H1 (cell line): ENCODE data around the gene SLC5A2. TPM values are rescaled to one million over a fixed set of nuclear protein-coding genes. Genes with fewer than 3 reads are reported as not detected.

Experiments
- CTCF ChIA-PET: fragments of 300-600 bp; sonication (Branson Sonifier 250); formaldehyde crosslinking; loops from one replicate; lab custom pipeline; 2021; ENCODE audit not compliant: partially characterized antibody; lab: Charles Lee
- POLR2A ChIA-PET: fragments of 300-600 bp; sonication (Branson Sonifier 250); formaldehyde crosslinking; loops from one replicate; lab custom pipeline; 2021; ENCODE audit warnings: inconsistent platforms; ENCODE audit not compliant: partially characterized antibody; lab: Charles Lee
- DNase-seq, 2 experiments: peaks; one replicate each; pipeline versions ENCODE4 v3.0.0 to v3.0.0-alpha.2; 2010 to 2022; ENCODE audit warnings: low spot score in 2 of 2, low read depth in 1 of 2, mixed read lengths in 1 of 2
- FAIRE-seq: peaks from 2 replicates; lab custom pipeline; 2011; peaks lifted over from hg19 to GRCh38; lab: Jason Lieb, UNC
- H2AFZ ChIP-seq: 2 replicates; pipeline ENCODE4 v1.8.1; 2012; ENCODE audit warnings: low read length, inconsistent platforms
- H2AK5ac ChIP-seq: 2 replicates; pipeline ENCODE4 v1.6.1; 2013; ENCODE audit warnings: low read depth, low read length
- H2BK120ac ChIP-seq: replicated peaks from 2 replicates; pipeline ENCODE3; 2013; ENCODE audit warnings: low read depth, low read length, inconsistent platforms
- H2BK12ac ChIP-seq: 2 replicates; pipeline ENCODE4 v1.6.1; 2013; ENCODE audit warnings: low read depth, low read length
- H2BK15ac ChIP-seq: 2 replicates; pipeline ENCODE4 v1.6.1; 2013; ENCODE audit warnings: low read length
- H2BK20ac ChIP-seq: 2 replicates; pipeline ENCODE4 v1.6.1; 2013; ENCODE audit warnings: low read length
- H2BK5ac ChIP-seq: 2 replicates; pipeline ENCODE4 v1.6.1; 2013; ENCODE audit warnings: low read depth, low read length
- H3K14ac ChIP-seq: 2 replicates; pipeline ENCODE4 v1.6.1; 2013; ENCODE audit warnings: inconsistent platforms; ENCODE audit not compliant: insufficient read length
- H3K18ac ChIP-seq: 2 replicates; pipeline ENCODE4 v1.6.1; 2013; ENCODE audit warnings: low read length; ENCODE audit errors: extremely low read depth
- H3K23ac ChIP-seq: 2 replicates; pipeline ENCODE4 v1.6.1; 2013; ENCODE audit warnings: inconsistent platforms; ENCODE audit not compliant: insufficient read length
- H3K23me2 ChIP-seq: 2 replicates; pipeline ENCODE4 v1.6.1; 2013; ENCODE audit warnings: low read depth, low read length
- H3K27ac ChIP-seq: 2 replicates; pipeline ENCODE4 v1.6.1; 2011; ENCODE audit warnings: low read depth, low read length, inconsistent platforms
- H3K27me3 ChIP-seq, 4 experiments: replicated peaks in 1 of 4; 1 replicate in 1 of 4; 2 replicates in 3 of 4; pipeline versions ENCODE4 v1.6.1 to v1.8.1; 2011 to 2013; ENCODE audit warnings: low read length in 3 of 4, mild to moderate bottlenecking in 3 of 4, inconsistent platforms in 2 of 4, mixed read lengths in 2 of 4, moderate library complexity in 1 of 4; ENCODE audit not compliant: control insufficient read depth in 3 of 4, insufficient read depth in 3 of 4; ENCODE audit errors: extremely low read depth in 1 of 4
- H3K36me3 ChIP-seq, 4 experiments: 2 replicates each; pipeline versions ENCODE4 v1.6.1 to v1.8.1; 2011 to 2013; ENCODE audit warnings: mild to moderate bottlenecking in 4 of 4, low read length in 3 of 4, moderate library complexity in 2 of 4, control low read depth in 1 of 4, inconsistent platforms in 1 of 4; ENCODE audit not compliant: insufficient read depth in 4 of 4, control insufficient read depth in 2 of 4
- H3K4ac ChIP-seq: replicated peaks from 2 replicates; pipeline ENCODE3; 2013; ENCODE audit warnings: low read length, low read depth, mixed read lengths, inconsistent platforms; ENCODE audit not compliant: insufficient read length
- H3K4me1 ChIP-seq, 4 experiments: replicated peaks in 1 of 4; 1 replicate in 1 of 4; 2 replicates in 3 of 4; pipeline versions ENCODE4 v1.6.1 to v1.8.1; 2011 to 2013; ENCODE audit warnings: low read length in 3 of 4, inconsistent platforms in 2 of 4, mixed read lengths in 1 of 4; ENCODE audit not compliant: insufficient read depth in 4 of 4, control insufficient read depth in 3 of 4
- H3K4me2 ChIP-seq, 2 experiments: 2 replicates each; pipeline versions ENCODE4 v1.6.1 to v1.8.1; 2011 to 2013; ENCODE audit warnings: low read depth in 2 of 2, low read length in 2 of 2, control low read depth in 1 of 2, inconsistent platforms in 1 of 2, mild to moderate bottlenecking in 1 of 2; ENCODE audit not compliant: insufficient read depth in 1 of 2
- H3K4me3 ChIP-seq, 4 experiments: fragments of 200-600, 300-600 bp in 1 of 4; sonication (generic), shearing (Covaris generic), sonication (Bioruptor Twin) in 1 of 4; 2 replicates each; pipeline versions ENCODE4 v1.5.1 to v1.8.1; 2011 to 2016; ENCODE audit warnings: low read length in 4 of 4, low read depth in 3 of 4, control low read depth in 2 of 4, inconsistent platforms in 2 of 4, mild to moderate bottlenecking in 2 of 4, mixed read lengths in 1 of 4, moderate library complexity in 1 of 4; ENCODE audit not compliant: insufficient read depth in 2 of 4; ENCODE audit errors: extremely low read depth in 1 of 4
- H3K56ac ChIP-seq: replicated peaks from 2 replicates; pipeline ENCODE3; 2013; ENCODE audit warnings: low read depth, mild to moderate bottlenecking, mixed read lengths, low read length, inconsistent platforms; ENCODE audit not compliant: insufficient read length
- H3K79me1 ChIP-seq: 2 replicates; pipeline ENCODE4 v1.6.1; 2013; ENCODE audit warnings: low read depth, low read length, control low read depth
- H3K79me2 ChIP-seq, 2 experiments: 2 replicates each; pipeline versions ENCODE4 v1.6.1 to v1.8.1; 2012 to 2013; ENCODE audit warnings: low read length in 2 of 2, mild to moderate bottlenecking in 2 of 2, inconsistent platforms in 1 of 2; ENCODE audit not compliant: insufficient read depth in 2 of 2, control insufficient read depth in 1 of 2
- H3K9ac ChIP-seq, 4 experiments: replicated peaks in 1 of 4; 1 replicate in 1 of 4; 2 replicates in 3 of 4; pipeline versions ENCODE4 v1.6.1 to v1.8.1; 2011 to 2013; ENCODE audit warnings: low read depth in 3 of 4, low read length in 3 of 4, control low read depth in 2 of 4, mild to moderate bottlenecking in 2 of 4, moderate library complexity in 2 of 4, inconsistent platforms in 1 of 4; ENCODE audit errors: extremely low read depth in 1 of 4
- H3K9me3 ChIP-seq, 2 experiments: 2 replicates each; pipeline versions ENCODE4 v1.6.1 to v1.8.1; 2012 to 2013; ENCODE audit warnings: mild to moderate bottlenecking in 2 of 2, moderate library complexity in 2 of 2, control low read depth in 1 of 2, inconsistent platforms in 1 of 2, low read depth in 1 of 2, low read length in 1 of 2, mixed read lengths in 1 of 2; ENCODE audit not compliant: insufficient read depth in 2 of 2
- H4K20me1 ChIP-seq, 2 experiments: replicated peaks in 1 of 2; 2 replicates each; pipeline versions ENCODE3 to v1.8.1; 2011 to 2013; ENCODE audit warnings: inconsistent platforms in 2 of 2, low read length in 2 of 2, mild to moderate bottlenecking in 1 of 2; ENCODE audit not compliant: insufficient read depth in 2 of 2, control insufficient read depth in 1 of 2
- H4K5ac ChIP-seq: 2 replicates; pipeline ENCODE4 v1.6.1; 2013; ENCODE audit warnings: low read length, low read depth, mixed read lengths, inconsistent platforms; ENCODE audit not compliant: insufficient read length
- H4K8ac ChIP-seq: 2 replicates; pipeline ENCODE4 v1.8.0; 2013; ENCODE audit warnings: mild to moderate bottlenecking, moderate library complexity, low read length, inconsistent platforms; ENCODE audit not compliant: insufficient read depth; ENCODE audit errors: extremely low read depth
- H4K91ac ChIP-seq: replicated peaks from 2 replicates; pipeline ENCODE3; 2013; ENCODE audit warnings: low read length, mixed read lengths, inconsistent platforms; ENCODE audit not compliant: insufficient read length
- CHD1 ChIP-seq: IDR thresholded peaks from 2 replicates; pipeline ENCODE4 v1.6.1; 2012; ENCODE audit warnings: low read depth, low read length, improper control_type of control experiment
- JUND ChIP-seq: IDR thresholded peaks from 2 replicates; pipeline ENCODE4 v1.6.1; 2011; ENCODE audit warnings: mild to moderate bottlenecking, improper control_type of control experiment, low read length
- POLR2AphosphoS5 ChIP-seq: IDR thresholded peaks from 2 replicates; pipeline ENCODE4 v1.6.1; 2011; ENCODE audit warnings: low read depth, low read length
- RNF2 ChIP-seq: fragments of 200-900, 300-1000 bp; sonication (generic); IDR thresholded peaks from 2 replicates; pipeline ENCODE4 v1.7.1; 2016; ENCODE audit warnings: borderline replicate concordance, low read depth, mild to moderate bottlenecking, antibody characterized with exemption, low read length; ENCODE audit not compliant: poor library complexity, severe bottlenecking; ENCODE audit errors: missing control alignments
- WGBS, 2 experiments: shearing (Covaris generic) in 1 of 2; methylation state at CpG; one replicate each; pipeline versions ENCODE4 v1.1.6 to v1.1.7; 2013 to 2015; ENCODE audit warnings: low lambda C conversion rate in 2 of 2, mixed read lengths in 2 of 2, inconsistent platforms in 1 of 2, low coverage in 1 of 2, missing lambda C conversion rate in 1 of 2; ENCODE audit not compliant: insufficient replicate concordance in 2 of 2, insufficient coverage in 1 of 2, insufficient read length in 1 of 2; ENCODE audit errors: extremely low coverage in 1 of 2, missing lambda C conversion rate in 1 of 2; 5-methylcytosine and 5-hydroxymethylcytosine counted together
- polyA plus RNA-seq, 7 experiments: library from polyadenylated mRNA; depleted of rRNA in 3 of 7; stranded (reverse) in 5 of 7; unstranded in 2 of 7; fragments of >200 nt in 5 of 7; fragments of 200-250 nt in 2 of 7; gene quantifications; 1 replicate in 5 of 7; 2 replicates in 1 of 7; 4 replicates in 1 of 7; pipeline versions ENCODE4 v1.2.1 to v1.2.3, GENCODE V29; 2011 to 2013; ENCODE audit warnings: missing spikeins in 2 of 7, mixed read lengths in 2 of 7
- total RNA-seq: library from RNA; stranded (reverse); fragmentation: NEBNext Ultra II Directional; extraction: Animal tissue kit (Norgen Biotek cat#: 25700); gene quantifications from 2 replicates; pipeline ENCODE4 v1.2.1, GENCODE V29; 2021

SLC5A2 gene
- total and polyA plus RNA-seq, 2 of the 8 experiments (the other 6 are each of a cell fraction or from before 2014, with no cell fraction given) = 0.56 to 4.4 TPM

- Histone ChIP-seq H3K23me2 (no peaks in the 10 kb centered on the region; the same call in 1 of the 2 replicates), H3K4me2 (no peak overlapping the region)
- TF ChIP-seq JUND = no peak
- TF ChIP-seq RNF2 = no peak
- no peak for TF ChIP-seq CHD1
- TF ChIP-seq POLR2AphosphoS5 = no peak
- TF ChIP-seq, all 59 proteins: peak for 0
- no peak overlapping the region for H3K23ac ChIP-seq
- H4K91ac ChIP-seq = no peak overlapping the region
- no peak overlapping the region for H3K56ac ChIP-seq
- no peak overlapping the region for H3K9ac ChIP-seq
- H3K27ac ChIP-seq = no peak overlapping the region
- no peak overlapping the region for H4K5ac ChIP-seq
- H2BK12ac ChIP-seq = no peak overlapping the region
- no peaks in the 10 kb centered on the region for H3K79me2 ChIP-seq
- POLR2A ChIA-PET = no interaction called here
- H3K14ac ChIP-seq = no peak overlapping the region
- H2BK5ac ChIP-seq = no peak overlapping the region
- WGBS, 2 experiments = 63% methylated on average over 2 of the region's 2 CpGs; no CpG with 5 or more reads in 1 of the 2 experiments
- H3K4me3 ChIP-seq = no peak overlapping the region
- H2BK20ac ChIP-seq = no peak overlapping the region
- no peak overlapping the region for H3K4ac ChIP-seq
- H2BK120ac ChIP-seq = no peak overlapping the region
- DNase-seq (no peak), FAIRE-seq (no peak)
- H3K9me3 ChIP-seq = no peaks in the 10 kb centered on the region
- no peak overlapping the region for H2AK5ac ChIP-seq
- no peaks in the 10 kb centered on the region for H3K36me3 ChIP-seq
- no peak overlapping the region for H3K18ac ChIP-seq
- H2BK15ac ChIP-seq = no peak overlapping the region
- no peaks in the 10 kb centered on the region for H3K79me1 ChIP-seq
- H2AFZ ChIP-seq = no peak overlapping the region
- H3K27me3 ChIP-seq = peaks cover 0 to 2% (median 0%) of the 10 kb centered on the region in 4 experiments; a peak in 1 of 7 replicates
- no peak overlapping the region for H4K8ac ChIP-seq
- H4K20me1 ChIP-seq = no peaks in the 10 kb centered on the region
- CTCF ChIA-PET = interaction anchor here (1.7 kb wide), 1 partner anchor 13 kb away, joined by 4 read pairs; no protein-coding TSS in a partner anchor
- no peaks in the 10 kb centered on the region; a peak in 1 of 7 replicates for H3K4me1 ChIP-seq
Observed at GRCh38 chr16:31438414-31438813, 44.5 kb upstream of the SLC5A2 start.
